HG02798 (cell line): ENCODE measurements around the gene CDH15.
"Not testable (repeated sequence)": the region's sequence is repeated elsewhere in the genome, so short reads cannot be mapped to it uniquely, and the experiment has no call there.

Experiments used
- ATAC-seq: cut with Tn5 transposase; IDR thresholded peaks from one replicate; pipeline ENCODE4 v1.9.1; 2021; ENCODE audit warnings: mild to moderate bottlenecking; ENCODE audit not compliant: unreplicated experiment, poor library complexity

CDH15 gene

GRCh38 chr16:89217388-89218191 is 46.0 kb downstream of the CDH15 start, which contains the start of gene ZNF778:
Gene ZNF778 (plus strand): TSS chr16:89217703. CDS start chr16:89221128, 3,425 bp downstream.
- ATAC-seq: peak; percentile 90

DNA sequence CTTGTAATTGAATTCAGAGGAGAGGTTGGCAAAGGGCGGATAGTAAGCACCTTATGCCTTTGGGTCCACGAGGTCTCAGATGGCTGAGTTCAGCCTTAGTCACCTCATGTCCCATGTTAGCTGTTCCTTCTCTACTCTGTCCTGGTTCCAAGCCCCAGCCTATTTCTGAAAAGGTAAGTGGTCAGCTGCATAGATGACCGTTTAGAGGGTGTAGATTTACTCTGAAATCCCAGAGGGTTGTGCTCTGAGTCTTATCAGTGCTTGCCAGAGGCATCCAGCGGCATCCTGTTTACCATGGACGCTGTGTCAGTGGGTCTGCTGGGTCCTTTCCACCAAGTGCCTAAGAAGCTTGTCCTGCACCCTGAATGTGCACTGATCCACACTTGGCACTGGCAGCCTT is 47.8 kb downstream of the CDH15 start:
- ATAC-seq: no peak

DNA sequence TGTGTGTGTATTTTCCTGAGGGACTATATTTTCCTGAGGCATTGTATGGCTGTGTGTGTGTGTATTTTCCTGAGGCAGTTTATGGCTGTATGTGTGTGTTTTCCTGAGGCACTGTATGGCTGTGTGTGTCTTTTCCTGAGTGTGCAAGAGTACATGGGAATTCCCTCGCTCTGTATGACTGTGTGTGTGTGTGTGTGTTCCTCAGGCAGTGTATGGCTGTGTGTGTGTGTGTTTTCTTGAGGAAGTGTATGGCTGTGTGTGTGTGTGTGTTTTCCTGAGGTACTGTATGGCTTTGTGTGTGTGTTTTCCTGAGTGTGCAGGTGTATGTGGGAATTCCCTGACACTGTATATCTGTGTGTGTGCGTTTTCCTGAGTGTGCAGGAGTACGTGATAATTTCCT is 50.1 kb downstream of the CDH15 start:
- ATAC-seq: no peak

DNA sequence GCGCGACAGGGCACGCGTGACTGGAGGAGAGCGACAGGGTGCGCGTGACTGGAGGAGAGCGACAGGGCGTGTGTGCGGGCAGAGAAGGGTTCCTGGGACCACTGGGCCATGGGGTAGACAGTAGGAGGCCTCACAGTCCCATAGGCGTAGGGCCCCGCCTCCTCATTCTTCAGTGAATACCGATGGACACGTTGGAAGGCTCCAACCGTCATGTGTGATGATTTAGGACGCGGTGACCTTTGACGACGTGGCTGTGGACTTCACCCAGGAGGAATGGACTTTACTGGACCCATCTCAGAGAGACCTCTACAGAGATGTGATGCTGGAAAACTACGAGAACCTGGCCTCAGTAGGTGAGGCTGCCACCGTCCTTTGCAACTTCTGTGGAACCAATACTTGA is 51.4 kb downstream of the CDH15 start:
- ATAC-seq: no peak

GRCh38 chr16:89224665-89225064 is 53.1 kb downstream of the CDH15 start:
- ATAC-seq: no peak

DNA sequence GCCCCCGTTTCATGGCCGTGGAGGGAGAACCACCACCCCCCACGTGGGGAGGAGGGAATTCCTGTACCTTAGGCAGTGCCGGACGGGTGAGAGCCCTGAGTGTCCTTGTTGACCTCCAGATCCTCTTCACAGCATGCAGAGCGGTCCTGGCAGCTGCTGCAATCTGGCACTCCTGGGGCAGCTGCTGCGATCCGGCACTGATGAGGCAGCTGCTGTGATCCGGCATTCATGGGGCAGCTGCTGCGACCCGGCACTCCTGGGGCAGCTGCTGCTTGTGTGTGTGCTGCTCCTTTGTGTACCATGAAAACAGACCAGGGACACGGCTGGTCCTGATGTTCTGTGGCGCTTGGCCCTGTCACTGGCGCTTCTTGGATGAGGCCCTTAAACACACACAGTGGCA is 58.7 kb downstream of the CDH15 start:
- ATAC-seq: no peak

DNA sequence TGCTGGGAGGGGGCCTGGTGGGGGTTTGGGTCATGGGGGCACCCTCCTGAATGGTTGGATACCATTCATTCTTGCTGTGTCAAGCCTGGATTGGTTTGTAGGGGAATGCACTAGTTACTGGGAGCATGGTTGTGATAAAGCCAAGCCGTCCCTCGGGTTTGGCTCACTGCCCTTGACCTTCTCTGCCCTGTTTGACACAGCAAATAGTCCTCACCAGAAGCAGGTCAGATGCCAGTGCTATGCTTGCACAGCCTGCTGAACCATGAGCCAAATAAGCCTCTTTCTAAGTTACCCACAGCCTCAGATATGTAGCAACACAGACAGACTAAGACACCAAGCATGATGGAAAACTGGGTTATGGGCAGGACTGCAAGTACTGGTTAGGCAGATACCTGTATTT is 60.6 kb downstream of the CDH15 start:
- ATAC-seq: no peak

GRCh38 chr16:89233678-89234490 is 62.3 kb downstream of the CDH15 start:
- no peak for ATAC-seq

DNA sequence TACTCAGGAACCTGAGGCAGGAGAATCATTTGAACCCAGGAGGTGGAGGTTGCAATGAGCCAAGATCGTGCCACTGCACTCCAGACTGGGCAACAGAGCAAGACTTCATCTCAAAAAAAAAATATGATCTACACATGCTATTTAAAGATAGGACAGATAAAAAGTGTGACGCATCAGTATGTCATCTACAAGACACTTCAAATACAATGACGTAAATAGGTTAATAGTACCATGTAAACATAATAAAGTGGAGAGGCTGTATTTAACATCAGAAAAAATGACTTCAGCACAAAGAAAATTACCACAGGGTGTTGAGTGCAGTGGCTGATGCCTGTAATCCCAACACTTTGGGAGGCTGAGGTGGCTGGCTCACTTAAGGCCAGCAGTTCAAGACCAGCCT is 66.2 kb downstream of the CDH15 start:
- no peak for ATAC-seq

DNA sequence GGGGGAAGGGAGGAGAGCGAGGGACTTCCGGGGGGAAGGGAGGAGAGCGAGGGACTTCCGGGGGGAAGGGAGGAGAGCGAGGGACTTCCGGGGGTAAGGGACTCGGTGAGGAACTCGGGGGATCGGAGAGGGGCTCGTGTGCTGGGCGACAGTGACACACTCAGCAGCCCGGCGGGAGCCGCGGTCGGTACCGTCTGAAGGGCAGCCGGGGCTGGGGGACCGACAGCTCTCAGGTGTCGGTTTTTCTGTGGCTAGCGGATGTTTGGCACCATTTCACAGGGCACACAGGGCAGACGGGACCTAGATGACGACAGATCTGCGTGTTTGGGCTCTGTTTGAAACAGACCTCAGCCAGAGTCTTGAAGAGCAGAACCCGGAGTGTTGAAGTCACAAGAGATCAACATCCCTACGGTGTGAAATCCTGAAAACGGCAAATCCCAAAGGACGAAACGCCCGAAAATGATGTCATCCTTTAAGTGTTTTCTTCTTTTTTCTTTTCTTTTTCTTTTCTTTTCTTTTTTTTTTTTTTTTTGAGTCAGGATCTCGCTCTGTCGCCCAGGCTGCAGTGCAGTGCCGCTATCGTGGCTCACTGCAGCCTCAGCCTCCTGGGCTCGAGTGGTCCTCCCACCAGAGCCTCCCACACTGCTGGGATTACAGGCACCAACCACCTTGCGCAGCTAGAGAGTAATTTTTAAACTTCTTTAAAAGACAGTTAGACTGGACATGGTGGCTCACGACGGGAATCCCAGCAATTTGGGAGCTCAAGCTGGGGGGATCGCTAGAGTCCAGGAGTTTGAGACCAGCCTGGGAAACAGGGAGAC is 69.8 kb downstream of the CDH15 start:
- peak; percentile 78 for ATAC-seq

DNA sequence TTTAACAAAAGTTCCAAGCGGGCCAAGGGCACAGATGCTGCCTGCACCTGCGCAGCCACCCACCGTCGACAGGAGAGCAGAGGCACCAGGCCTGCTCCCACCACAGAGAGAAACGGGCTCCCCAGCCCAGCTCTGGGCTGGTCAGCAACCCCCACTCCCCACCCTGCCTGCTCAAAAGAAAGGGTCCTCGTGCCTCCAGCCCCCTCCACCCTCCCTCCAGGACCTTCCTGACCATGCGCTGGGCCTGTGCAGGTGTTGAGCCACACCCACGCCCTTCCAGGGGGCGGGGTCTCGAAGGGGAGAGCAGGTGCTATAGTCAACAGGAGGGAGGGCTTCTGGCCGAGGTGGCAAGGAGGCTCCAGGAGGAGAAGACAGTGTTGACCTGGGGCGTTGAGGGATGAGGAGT is 71.2 kb downstream of the CDH15 start:
- ATAC-seq: no peak

GRCh38 chr16:89243664-89244063 is 72.1 kb downstream of the CDH15 start:
- ATAC-seq: no peak

DNA sequence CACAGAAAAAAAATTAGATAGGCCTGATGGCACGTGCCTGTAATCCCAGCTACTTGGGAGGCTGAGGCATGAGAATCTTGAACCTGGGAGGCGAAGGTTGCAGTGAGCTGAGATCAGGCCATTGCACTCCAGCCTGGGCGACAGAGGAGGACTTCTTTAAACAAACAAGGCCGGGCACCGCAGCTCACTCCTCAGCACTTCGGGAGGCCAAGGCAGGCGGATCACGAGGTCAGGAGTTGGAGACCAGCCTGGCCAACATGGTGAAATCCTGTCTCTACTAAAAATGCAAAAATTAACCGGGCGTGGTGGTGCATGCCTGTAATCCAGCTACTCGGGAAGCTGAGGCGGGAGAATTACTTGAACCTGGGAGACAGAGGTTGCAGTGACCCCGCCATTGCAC is 72.7 kb downstream of the CDH15 start:
- not testable (repeated sequence) for ATAC-seq

DNA sequence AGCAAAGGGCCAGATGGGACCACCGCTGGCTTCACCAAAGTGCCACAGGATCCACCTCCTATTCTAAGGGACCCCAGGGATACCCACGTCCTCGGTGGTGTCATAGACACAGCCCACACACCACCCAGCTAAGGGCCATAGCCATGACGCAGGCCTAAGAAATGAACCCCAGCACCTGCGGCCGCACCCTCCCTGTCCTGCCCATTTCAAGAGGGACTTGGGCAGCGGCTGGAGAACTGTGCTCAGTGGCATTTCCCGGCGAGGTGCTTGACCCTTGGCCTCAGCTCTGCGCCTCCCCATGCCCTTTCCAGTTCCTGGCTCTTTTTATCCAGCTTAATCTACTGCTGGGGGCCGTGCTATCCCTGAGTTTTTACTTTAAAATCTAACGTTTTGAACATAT is 73.2 kb downstream of the CDH15 start:
- no peak for ATAC-seq
